ENCODE data around the gene CEACAM18.
A peak's percentile ranks its signal among the peaks of the same experiment; 100 is the strongest.
"Not testable (repeated sequence)": the region's sequence is repeated elsewhere in the genome, so short reads cannot be mapped to it uniquely, and the experiment has no call there.

CEACAM18 gene

DNA sequence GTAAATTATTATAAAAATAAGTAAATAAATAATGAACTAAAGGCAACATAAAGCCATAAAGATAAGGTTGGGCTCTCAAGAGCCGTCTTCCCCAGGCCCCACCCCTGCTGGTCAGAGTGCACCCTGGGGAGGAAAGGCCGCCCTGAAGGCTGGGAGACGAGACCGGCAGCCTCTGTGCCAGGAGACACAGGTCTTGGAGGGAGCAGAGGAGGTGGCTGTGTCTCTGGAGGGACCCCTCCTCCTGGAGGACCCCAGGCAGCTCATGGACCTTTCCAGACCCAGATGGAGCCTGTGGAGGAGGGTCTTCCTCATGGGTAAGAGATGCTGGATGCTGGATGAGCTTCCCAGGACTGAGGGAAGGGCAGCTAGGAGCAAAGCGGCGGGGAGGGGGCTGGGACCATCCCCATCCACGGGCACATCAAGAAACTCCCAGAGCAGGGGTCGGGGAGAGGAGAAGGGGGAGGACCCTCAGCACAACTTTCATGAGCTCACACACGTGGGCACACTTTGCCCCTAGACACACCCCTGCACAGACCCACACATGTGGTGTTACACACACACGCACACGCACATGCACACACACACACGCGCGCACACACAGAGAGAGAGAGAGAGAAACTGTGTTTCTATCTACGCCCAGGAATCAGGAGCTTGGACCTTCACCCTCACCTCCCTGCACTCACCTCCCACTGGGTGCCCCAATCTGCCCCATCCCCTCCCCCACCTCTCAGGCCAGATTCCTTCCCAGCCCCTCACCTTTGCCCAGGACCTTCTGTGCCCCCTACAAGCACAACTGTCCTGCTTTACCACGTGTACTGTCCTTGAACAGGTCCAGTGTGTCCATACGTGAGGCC is at the start of gene CEACAM18:
Gene CEACAM18 (plus strand): TSS at position 159 of the 854 bp plus-strand sequence.
- no peak for DNase-seq (ENCODE audit: low read depth, low spot score)

DNA sequence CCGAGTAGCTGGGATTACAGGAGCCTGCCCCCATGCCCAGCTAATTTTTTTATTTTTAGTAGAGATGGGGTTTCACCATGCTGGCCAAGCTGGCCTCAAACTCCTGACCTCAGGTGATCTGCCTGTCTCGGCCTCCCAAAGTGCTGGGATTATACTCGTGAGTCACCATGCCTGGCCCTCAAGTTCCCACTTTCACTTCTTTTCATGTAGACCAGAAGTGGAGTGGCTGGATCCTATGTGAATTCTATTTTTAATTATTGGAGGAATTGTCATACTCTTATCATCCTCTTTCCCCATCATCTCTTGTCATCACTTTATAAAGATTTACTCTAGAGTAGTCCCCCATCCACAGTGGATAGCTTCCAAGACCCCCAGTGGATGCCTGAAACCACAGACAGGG is 48.1 kb upstream of the CEACAM18 start:
- DNase-seq (ENCODE audit: low read depth, low spot score): no peak

DNA sequence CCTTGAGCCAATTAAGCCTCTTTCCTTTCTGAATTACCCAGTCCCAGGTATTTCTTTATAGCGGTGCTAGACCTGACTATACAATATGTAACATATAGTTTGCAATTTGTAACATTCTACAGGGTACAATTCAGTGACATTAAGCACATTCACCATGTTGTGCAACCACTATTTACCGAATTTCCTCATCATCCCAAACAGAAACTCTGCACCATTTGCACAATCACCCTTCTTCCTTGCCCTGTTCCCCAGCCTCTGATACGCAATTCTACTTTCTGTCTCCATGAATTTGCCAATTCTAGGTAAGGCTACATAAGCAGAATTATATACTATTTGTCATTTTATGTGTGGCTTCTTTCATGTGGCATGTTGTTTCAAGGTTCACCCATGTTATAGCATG is 47.2 kb upstream of the CEACAM18 start:
- no peak for DNase-seq (ENCODE audit: low read depth, low spot score)

DNA sequence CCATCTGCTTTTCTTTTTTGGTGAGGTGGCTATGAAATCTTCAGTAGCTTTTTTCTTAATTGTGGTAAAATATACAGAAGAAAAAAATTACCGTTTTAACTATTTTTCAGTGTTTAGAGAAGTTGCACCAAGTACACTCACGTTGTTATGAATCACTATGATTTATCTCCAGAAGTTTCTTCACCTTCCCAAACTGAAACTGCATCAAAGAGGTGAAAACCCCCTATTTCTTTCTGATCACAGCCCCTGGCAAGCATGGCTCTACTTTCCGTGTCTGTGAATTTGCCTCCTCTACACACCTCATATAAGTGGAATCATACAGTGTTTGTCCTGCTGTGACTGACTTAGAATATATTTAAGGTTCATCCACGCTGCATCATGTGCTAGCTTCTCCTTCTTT is 45.3 kb upstream of the CEACAM18 start:
- DNase-seq (ENCODE audit: low read depth, low spot score): no peak

DNA sequence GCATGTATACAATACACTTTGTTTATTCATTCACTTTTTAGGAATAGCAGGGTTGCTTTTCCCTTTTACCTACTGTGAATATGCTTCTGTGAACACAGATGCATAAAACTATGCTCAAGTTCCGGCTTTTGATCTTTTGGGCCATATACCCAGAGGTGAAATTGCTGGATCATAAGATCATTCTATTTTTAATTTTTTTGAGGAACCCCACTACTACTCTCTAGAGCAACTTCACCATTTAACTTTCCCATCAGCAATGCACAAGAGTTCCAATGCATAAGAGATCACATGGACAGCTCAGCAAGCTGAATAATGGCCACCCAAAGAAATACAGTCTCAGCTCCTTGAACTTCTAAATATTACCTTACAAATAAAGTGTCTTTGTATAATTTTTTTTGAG is 43.9 kb upstream of the CEACAM18 start:
- no peak for DNase-seq (ENCODE audit: low read depth, low spot score)

DNA sequence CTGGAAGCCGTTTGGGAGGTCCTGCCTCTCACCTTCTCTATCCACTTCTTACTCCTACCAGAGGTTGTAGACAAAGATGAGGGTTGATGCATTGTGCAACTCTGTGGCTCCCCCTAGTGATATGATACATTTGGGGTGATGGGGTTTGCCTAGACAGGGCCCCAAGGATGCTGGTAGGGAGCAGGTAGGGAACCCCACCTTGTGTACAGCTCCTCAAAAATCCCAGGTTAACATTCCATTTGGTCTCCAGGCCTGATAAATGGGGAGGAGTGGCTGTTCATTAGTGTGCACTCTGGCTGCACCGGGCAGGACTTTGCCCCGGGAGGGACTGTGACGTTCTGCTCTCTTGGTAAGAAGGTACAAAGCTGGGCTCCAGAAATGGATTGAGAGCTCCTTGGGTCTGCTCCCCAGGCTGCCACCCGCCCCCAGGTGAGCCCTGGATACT is 39.3 kb upstream of the CEACAM18 start:
- no peak for DNase-seq (ENCODE audit: low read depth, low spot score)

DNA sequence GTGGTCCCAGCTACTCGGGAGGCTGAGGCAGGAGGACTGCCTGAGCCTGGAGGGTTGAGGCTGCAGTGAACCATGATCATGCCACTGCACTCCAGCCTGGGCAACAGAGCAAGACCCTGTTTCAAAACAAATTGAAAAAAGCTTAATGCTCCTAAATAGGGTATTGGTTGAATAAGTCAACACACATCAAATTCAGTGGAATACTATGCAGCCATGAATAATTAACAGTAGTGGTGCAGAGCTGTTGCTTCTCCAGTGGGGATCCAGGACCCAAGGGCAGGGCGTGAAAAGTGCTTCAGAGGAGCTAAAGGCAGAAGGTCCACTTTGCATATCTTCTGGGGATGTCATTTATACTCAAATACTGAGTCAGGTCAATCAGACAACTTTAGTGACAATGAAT is 38.3 kb upstream of the CEACAM18 start:
- DNase-seq (ENCODE audit: low read depth, low spot score): no peak

DNA sequence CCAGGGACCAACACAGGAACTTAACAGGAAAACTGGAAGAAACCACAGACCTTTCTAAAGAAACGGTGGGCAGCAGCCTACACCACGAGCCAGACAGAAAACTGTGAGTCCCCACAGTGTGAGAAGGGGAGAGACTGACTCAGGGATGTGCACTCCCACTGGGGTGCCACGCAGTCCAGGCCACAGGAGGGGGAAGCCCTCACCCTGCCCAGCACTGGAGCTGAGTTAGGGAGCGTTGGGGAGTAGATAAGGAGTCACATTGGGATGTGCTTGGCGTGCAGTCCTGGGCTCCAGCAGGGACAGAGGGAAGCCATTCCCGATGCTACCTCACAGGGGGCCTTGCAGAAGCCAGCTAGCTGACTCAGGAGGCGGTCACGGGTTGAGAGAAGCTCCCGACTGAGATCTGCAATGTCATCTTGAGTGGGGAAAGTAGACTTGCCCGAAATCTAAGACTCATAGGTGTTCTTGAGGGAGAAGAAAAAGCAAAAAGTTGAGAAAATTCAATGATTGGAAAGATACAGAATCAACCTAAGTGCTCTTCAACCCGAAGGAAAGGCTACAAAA is 37.4 kb upstream of the CEACAM18 start:
- no peak for DNase-seq (ENCODE audit: low read depth, low spot score)

DNA sequence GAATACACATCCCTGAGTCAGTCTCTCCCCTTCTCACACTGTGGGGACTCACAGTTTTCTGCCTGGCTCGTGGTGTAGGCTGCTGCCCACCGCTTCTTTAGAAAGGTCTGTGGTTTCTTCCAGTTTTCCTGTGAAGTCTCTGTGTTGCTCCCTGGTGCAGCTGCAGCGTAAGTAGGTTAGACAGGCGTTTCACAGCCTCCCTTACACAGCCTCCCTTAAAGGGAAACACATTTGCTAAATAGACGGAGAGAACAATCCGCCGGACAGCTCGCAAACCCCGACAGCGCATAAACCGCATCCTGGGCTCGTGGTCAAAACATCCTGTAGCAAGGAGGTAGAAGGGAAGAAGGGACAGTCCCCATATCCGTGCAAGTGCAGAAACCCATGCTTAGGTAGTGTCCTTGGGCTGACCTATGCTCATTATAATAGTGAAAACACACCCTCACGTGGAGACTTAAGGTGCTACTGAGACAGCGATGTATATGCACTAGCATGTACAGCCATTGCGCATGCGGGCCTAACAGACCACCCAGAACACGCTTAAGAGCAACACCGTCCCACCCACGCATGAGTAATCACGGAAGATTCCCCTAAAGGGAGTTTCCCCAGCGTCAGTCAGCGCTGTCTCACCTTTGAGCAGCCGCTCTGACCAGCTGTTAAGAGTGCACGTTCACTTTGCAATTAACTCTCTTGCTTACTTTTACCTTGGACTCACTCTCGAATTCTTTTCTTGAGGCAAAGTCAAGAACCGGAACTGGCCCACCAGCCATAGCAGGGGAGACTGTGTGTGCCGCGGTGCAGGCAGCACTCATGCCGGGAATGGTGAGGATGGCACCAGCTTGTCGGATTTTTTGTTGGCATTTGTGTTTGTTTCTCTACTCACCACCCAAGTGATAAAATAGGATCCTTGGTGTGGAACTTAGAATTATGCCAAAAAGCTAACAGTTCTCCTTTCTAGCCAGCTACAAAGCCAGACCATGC is 36.6 kb upstream of the CEACAM18 start:
- DNase-seq (ENCODE audit: low read depth, low spot score): peak; percentile 79

DNA sequence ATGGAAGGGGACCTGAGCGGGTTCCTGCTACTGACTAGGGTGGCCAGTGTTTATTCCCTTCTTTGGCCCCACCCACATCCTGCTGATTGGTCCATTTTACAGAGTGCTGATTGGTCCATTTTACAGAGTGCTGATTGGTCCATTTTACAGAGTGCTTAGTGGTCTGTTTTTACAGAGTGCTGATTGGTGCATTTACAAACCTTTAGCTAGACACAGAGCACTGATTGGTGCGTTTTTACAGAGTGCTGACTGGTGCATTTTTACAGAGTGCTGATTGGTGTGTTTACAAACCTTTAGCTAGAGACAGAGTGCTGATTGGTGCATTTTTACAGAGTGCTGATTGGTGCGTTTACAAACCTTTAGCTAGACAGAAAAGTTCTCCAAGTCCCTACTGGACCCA is 30.8 kb upstream of the CEACAM18 start:
- DNase-seq (ENCODE audit: low read depth, low spot score): not testable (repeated sequence)

DNA sequence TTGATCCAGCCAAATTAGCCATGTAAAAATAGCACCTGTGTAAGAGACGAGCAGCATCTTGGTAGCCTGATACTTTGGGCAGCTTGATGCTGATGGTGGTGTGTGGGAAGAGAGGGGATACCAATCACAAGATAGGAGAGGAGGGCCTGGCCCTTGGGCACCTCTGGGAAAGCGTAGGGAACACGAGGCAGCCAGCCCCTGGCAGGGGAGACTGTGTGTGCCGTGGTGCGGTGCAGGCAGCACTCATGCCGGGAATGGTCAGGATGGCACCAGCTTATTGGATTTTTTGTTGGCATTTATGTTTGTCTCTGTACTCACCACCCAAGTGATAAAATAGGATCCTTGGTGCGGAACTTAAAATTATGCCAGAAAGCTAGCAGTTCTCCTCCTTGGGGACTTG is 30.3 kb upstream of the CEACAM18 start:
- DNase-seq (ENCODE audit: low read depth, low spot score): no peak

DNA sequence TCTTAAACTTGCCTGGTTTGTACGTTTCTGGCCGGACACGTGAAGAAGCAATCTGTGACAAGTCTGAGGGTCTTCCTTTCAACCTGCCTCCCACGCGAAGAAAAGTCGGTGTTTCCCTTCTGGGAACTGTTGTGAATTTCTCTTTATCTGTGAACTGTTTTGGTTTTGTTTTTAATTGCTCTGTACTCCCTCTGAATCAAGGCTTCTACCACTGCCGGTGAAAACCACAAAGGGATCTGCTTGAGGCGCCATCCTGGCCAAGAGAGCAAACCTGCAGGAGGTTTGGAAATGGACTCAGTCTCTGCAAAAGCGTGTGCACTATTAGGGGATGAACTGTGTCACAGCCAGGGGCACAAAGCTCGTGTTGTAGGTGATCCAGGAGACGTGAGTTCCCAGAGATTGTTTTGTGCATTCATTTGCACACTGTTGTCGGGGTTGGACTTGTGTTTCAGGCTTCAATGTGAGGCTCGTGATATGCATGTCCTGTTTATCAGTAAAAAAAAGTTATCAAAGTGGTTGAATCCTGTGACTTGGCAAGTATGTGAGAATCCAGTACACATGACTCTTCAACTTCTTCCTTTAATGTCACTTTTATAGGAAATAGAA is 29.8 kb upstream of the CEACAM18 start:
- no peak for DNase-seq (ENCODE audit: low read depth, low spot score)

DNA sequence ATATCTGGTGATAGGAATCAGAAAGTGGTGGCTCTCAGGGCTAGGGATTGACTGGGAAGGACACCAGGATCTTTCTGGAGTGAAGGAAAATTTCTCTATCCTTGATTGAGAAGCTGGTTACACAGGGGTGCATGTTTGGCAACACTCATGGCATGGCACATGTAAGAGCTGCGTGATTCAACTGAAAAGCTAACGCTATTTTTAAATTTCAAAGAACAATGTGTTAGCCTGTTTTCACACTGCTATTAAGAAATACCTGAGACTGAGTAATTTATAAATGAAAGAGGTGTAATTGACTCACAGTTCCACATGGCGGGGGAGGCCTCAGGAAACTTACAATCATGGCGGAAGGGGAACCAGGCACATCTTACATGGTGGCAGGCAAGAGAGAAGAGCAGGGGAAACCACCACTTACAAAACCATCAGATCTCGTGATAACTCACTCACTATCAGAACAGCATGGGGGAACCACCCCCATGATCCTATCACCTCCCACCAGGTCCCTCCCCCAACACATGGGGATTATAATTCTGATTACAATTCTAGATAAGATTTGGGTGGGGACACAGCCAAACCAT is 27.5 kb upstream of the CEACAM18 start:
- DNase-seq (ENCODE audit: low read depth, low spot score): no peak

DNA sequence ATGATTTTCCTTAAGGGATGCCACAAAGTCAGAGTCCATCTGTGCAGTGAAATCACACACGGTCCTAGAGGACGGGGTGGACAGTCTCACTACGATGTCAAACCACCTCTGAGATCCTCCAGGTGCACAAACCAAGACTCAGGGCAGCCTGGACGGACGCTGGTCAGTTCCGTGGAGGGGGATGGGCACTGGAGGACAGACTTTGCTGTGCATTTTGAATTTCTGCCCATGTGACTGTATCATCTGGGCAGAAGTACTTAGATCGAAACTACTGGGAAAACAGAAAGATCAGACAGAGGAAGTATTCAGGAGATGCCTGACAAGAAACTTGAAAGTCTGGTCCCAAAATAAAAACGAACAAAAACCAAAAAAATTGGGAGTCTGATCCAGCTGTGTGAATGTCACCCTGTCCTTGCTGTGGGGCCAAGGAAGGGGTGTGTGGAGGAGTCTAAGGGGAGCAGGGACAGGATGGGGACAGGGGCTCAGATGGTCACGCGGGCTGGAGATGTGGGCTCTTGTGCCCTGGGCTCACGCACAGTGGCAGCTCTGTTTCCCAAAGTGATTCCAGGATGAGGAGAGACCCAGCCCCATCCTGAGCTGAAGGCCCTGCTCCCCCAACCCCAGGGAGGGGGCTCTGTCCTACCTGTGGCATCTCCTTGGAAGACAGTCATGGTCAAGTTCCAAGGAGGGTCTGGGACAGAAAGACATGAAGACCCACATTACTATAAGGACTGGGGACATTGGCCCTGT is 21.6 kb upstream of the CEACAM18 start:
- no peak for DNase-seq (ENCODE audit: low read depth, low spot score)

DNA sequence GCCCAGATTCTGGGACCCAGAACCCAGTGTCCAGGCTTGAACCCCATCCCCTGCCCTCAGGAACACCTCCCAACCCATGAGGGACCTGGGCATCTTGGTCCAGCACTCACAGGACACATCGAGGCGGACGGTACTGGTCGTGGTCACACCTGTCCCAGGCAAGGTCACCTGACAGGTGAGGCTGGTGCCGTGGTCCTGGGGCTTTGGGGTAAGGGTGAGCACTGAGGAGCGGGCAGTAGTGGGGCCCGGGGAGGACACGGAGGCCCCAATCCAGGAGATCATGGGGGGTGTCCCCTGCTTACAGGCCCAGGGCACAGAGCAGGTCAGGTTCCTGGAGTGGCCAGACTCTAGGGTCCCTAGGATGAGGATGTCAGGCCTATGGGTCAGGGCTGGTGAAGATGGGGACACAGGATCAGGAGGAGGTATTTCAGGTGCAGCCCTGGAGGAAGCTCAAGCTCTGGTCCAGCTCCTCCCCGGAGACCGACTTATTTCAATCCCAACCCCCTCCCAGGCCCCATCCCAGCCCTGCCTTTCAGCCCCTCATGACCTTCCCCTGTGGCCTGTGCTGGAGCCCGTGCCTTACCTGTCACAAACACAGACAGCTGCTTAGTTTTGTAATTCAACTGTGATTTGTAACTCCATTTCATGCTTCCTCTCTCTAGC is 20.9 kb upstream of the CEACAM18 start:
- DNase-seq (ENCODE audit: low read depth, low spot score): no peak

DNA sequence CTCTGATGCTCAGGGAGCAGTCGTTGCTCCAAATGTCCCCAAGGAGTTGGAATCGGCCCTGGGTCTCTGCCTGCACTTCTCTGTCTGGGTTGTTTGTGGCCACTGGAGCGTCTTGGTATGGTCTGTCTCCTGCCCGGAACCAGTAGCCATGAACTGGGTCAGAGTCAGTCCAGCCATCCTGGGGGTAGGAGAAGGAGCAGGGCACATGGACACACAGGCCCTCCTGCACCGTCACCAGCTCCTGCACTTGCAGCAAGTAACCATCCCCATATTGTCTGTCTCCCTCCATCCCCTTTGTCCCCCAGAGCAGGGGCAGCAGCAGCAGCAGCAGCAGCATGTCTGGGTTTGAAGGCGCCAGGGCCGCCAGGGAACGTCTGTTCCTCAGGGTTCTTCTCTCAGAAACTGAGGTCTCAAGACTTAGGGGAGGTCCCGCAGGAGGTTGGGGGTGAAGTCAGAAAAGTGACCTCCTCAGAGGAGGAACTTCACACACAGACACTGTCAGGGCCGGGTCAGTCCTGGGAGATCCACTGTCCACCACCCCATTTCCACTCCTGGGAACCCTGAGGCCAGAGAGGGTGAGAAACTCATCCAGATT is 20.2 kb upstream of the CEACAM18 start, which contains the start of gene SIGLEC8:
Gene SIGLEC8 (minus strand): TSS at position 404 of the 595 bp plus-strand sequence. CDS start 67 bp downstream, at position 337.
- no peak for DNase-seq (ENCODE audit: low read depth, low spot score)

DNA sequence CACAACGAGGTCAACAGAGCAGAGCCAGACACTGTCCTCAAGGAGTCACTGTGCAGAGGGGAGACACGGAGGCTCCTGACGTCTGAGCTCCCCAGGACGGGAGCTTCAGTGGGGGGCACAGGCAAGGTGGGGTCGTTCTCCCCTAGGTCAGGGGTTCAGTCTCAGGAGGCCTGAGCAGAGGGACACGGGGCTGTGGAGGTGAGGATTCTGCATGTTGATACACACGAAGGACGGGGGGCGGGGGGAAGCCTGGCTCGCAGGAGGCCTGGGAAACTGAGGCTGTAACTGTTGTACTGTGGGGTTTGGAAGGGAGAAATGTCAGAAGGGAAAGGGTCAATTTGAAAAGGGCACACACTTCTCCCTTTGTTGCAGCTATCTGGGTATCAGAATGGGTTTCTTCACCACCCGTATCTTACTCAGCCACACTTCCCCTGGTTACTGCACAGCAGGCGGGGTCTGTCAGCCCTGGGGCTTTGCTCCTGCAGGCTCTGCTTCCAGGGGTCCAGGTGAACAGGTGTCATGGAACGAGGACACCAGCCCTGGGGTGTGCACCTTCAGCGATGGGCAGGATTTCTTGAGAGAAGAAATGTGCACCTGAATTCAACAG is 19.3 kb upstream of the CEACAM18 start:
- DNase-seq (ENCODE audit: low read depth, low spot score): no peak

DNA sequence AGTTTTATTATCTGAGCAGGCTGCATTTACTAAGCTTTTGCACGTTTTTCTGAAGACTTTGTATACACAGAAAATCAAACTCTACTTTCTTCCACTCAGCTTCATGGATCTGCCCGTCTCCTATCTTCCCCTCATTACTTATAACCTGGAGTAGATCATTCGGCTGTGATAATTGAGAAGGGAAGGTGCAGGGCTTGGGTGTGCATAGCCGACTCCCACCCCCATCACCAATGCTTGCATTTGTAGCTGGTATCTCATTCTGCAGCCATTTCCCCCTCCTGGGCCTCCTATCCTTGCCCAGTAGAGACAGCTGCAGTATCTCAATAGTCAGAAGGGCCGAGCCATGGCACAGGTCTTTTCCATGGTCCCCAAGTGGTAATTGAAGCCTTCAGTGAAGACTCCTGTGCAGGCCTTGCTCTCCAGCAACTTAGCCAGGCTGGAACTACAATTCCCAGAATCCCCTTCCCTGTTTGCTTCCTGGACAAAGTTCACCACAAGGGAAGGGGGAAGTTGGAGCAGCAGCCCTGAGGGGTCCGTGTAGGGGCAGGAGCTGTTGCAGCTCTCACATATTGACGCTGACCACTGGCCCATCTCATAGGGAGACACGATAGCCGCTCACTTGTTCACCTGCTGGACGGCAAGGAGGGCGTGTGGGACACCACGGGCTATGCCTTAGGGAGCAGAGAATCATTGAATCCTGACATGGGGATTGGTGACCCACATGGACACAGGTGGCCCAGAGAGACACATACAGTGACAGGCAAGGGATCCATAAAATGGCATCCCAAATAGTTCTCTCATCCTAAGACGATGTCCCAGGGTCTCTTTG is 18.0 kb upstream of the CEACAM18 start:
- no peak for DNase-seq (ENCODE audit: low read depth, low spot score)

All from activated CD4-positive, CD25-positive, alpha-beta regulatory T cell treated with anti-CD3 and anti-CD28 coated beads, Interleukin-2, amount 50 U/mL, for 16 hours (primary cell).